ENCODE results near the gene JUND.

DNA sequence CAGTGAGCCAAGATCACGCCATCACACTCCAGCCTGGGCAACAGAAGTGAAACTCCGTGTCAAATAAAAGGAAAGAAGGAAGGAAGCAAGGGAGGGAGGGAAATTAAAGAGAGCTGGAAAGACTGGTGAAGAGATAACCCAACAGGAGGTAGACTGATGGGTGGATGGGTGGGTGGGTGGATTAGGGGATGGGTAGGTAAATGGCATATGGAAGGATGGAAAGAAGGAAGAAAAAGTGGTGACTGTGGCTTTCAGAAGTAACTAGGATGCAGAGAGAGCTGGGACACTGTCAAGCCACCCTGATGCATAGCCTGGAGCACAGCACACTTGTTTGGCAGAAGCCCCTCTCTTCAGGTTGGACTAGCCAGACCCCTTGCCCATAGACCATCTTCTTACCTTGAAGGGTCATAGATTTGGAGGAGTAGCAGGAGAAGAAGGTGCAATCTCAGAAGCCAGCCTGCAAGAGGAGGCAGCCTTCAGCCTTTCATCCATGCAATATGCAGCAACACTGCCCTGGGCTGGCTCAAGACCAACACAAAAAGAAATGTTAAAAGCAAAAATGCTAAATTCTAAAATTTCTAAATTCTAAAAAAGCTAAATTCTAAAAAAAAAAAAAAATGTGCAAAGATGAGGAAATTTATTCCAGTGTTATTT, 12.2 kb downstream of the JUND start:
- TF ChIP-seq, protein P1, sequence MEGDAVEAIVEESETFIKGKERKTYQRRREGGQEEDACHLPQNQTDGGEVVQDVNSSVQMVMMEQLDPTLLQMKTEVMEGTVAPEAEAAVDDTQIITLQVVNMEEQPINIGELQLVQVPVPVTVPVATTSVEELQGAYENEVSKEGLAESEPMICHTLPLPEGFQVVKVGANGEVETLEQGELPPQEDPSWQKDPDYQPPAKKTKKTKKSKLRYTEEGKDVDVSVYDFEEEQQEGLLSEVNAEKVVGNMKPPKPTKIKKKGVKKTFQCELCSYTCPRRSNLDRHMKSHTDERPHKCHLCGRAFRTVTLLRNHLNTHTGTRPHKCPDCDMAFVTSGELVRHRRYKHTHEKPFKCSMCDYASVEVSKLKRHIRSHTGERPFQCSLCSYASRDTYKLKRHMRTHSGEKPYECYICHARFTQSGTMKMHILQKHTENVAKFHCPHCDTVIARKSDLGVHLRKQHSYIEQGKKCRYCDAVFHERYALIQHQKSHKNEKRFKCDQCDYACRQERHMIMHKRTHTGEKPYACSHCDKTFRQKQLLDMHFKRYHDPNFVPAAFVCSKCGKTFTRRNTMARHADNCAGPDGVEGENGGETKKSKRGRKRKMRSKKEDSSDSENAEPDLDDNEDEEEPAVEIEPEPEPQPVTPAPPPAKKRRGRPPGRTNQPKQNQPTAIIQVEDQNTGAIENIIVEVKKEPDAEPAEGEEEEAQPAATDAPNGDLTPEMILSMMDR (IDR thresholded peaks at IDR 0.05; ENCODE audit: control extremely low read depth in 1 of 3, insufficient read depth in 1 of 3, low read depth in 1 of 3, low read length in 3 of 3), result no peak
- TF ChIP-seq POLR2A (IDR thresholded peaks at IDR 0.05; ENCODE audit: control extremely low read depth in 1 of 2, low read depth in 2 of 2, low read length in 2 of 2) (no peak), NANOG (IDR thresholded peaks at IDR 0.05; ENCODE audit: insufficient read depth, low read depth, low read length, poor library complexity, severe bottlenecking) (no peak), EZH2 (IDR thresholded peaks at IDR 0.05; ENCODE audit: low read depth, low read length, severe bottlenecking) (no peak), CREB1 (IDR thresholded peaks at IDR 0.05) (no peak), PHF8 (conservative IDR thresholded peaks at IDR 0.05; ENCODE audit: low read depth, low read length) (no peak), YY1 (IDR thresholded peaks at IDR 0.05; ENCODE audit: low read depth, low read length) (no peak), RAD21 (IDR thresholded peaks at IDR 0.05 in 1 of 2, conservative IDR thresholded peaks at IDR 0.05 in 1 of 2; ENCODE audit: low read depth in 2 of 2, low read length in 2 of 2) (no peak), CEBPB (IDR thresholded peaks at IDR 0.05; ENCODE audit: low read depth, low read length) (no peak)
- TF ChIP-seq, protein P2, sequence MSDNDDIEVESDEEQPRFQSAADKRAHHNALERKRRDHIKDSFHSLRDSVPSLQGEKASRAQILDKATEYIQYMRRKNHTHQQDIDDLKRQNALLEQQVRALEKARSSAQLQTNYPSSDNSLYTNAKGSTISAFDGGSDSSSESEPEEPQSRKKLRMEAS (IDR thresholded peaks at IDR 0.05), result no peak

All from H1 (cell line).